Ovary (tissue), 9 donors: ENCODE results near the gene RIMS1. TPM values are rescaled to one million over a fixed set of nuclear protein-coding genes. Genes with fewer than 3 reads are reported as not detected.

ENCODE experiments used
- DNase-seq, 5 donors: peaks; one replicate each; pipeline ENCODE4 v3.0.0-alpha.2; 2019 to 2020
- H3K27ac ChIP-seq, 2 donors: fragments of 200-600 bp; one replicate each; pipeline versions ENCODE4 v1.5.1 to v1.8.0; 2019 to 2022
- H3K27me3 ChIP-seq: fragments of 200-600 bp; one replicate; pipeline ENCODE4 v1.8.0; 2022
- H3K36me3 ChIP-seq: fragments of 200-600 bp; sonication (generic); one replicate; pipeline ENCODE4 v1.5.1; 2019
- H3K4me1 ChIP-seq: one replicate; pipeline ENCODE4 v1.8.1; 2013; ENCODE audit warnings: mild to moderate bottlenecking, moderate library complexity; ENCODE audit not compliant: insufficient read depth
- H3K4me3 ChIP-seq: fragments of 200-600 bp; sonication (generic); one replicate; pipeline ENCODE4 v1.5.1; 2017
- H3K9me3 ChIP-seq, 2 donors: fragments of 200-600 bp in 1 of 2; sonication (generic) in 1 of 2; one replicate each; pipeline versions ENCODE4 v1.5.1 to v1.8.1; 2013 to 2019; ENCODE audit warnings: mild to moderate bottlenecking in 1 of 2, moderate library complexity in 1 of 2
- CTCF ChIP-seq, 3 donors: fragments of 450-650 bp in 2 of 3; fragments of 200-600 bp in 1 of 3; IDR thresholded peaks; one replicate each; pipeline versions ENCODE4 v1.5.1 to v1.8.0; 2016 to 2022; ENCODE audit warnings: antibody characterized with exemption in 3 of 3, mild to moderate bottlenecking in 1 of 3
- EP300 ChIP-seq: sonication (generic); formaldehyde crosslinking; IDR thresholded peaks from one replicate; pipeline ENCODE4 v1.6.1; 2017; ENCODE audit warnings: antibody characterized with exemption
- POLR2A ChIP-seq: fragments of 450-650 bp; IDR thresholded peaks from one replicate; pipeline ENCODE4 v1.6.1; 2017; ENCODE audit warnings: antibody characterized with exemption, mild to moderate bottlenecking, moderate library complexity
- WGBS, 3 donors: extraction: QIAGEN DNeasy Blood & Tissue Kit in 1 of 3; methylation state at CpG; one replicate each; pipeline versions ENCODE4 v1.1.5 to v1.1.7; 2013 to 2017; 5-methylcytosine and 5-hydroxymethylcytosine counted together
- intact Hi-C, 4 donors: fragments of 100-400 bp; cut with DNase I; formaldehyde crosslinking; loops; one replicate each; pipeline versions ENCODE4 v1.11.0 to v1.15.1; 2022 to 2023
- polyA plus RNA-seq, 2 donors: library from polyadenylated mRNA; stranded (reverse); fragments of 200-250 nt in 1 of 2; fragments of 350-450 nt in 1 of 2; fragmentation: Illumina TruSeq in 1 of 2; extraction: RNeasy Lipid Tissue Mini Kit (QIAGEN cat#74804) in 1 of 2; gene quantifications; one replicate each; pipeline ENCODE4 v1.2.3, GENCODE V29; 2013 to 2014
- total RNA-seq, 7 donors: library from RNA; depleted of rRNA in 2 of 7; stranded (reverse); fragments of >200 nt in 2 of 7; fragmentation: NEBNext Ultra II Directional in 3 of 7; extraction: Animal tissue kit (Norgen Biotek cat#: 25700) in 3 of 7; gene quantifications; one replicate each; pipeline versions ENCODE4 v1.1.0 to v1.2.4, GENCODE V29; 2016 to 2023
- donor health status: DM: no; HTN: no; CAD: no; lungs with moderate emphysema.
- donor health status: DM: no; HTN: no; CAD: no.
- donor health status: Bipolar disorder and iron deficiency.
- donor health status: DM: yes; HTN: yes; CAD: no.
- donor health status: DM: no; HTN: no; CAD: no.
- donor health status: DM: yes; HTN: yes; CAD: no.

The RIMS1 gene
- total and polyA plus RNA-seq, 9 donors: 0.20 to 1.3 (median 0.33) TPM; not detected in 1

- Histone ChIP-seq H3K27me3 (no peaks in the 10 kb centered on the region), H3K4me1 (no peaks in the 10 kb centered on the region), H3K9me3 (no peaks in the 10 kb centered on the region), H3K36me3 (no peaks in the 10 kb centered on the region), H3K27ac (no peak overlapping the region), H3K4me3 (no peak overlapping the region)
- 92 to 94% (median 93%) methylated on average over 8 of the region's 8 CpGs for WGBS, 3 donors
- no peak for TF ChIP-seq CTCF (IDR thresholded peaks at IDR 0.05)
- TF ChIP-seq EP300: no peak
- TF ChIP-seq POLR2A: no peak
- no peak for DNase-seq
- intact Hi-C loops: no loop called here
Observed at GRCh38 chr6:72386324-72386723, 500.0 kb downstream of the RIMS1 start.

GRCh38 chr6:72389698-72390097, 503.3 kb downstream of the RIMS1 start:
- Histone ChIP-seq H3K27ac (no peak overlapping the region), H3K4me3 (no peak overlapping the region), H3K36me3 (no peaks in the 10 kb centered on the region), H3K9me3 (no peaks in the 10 kb centered on the region), H3K4me1 (no peaks in the 10 kb centered on the region), H3K27me3 (no peaks in the 10 kb centered on the region)
- intact Hi-C loops: no loop called here
- TF ChIP-seq POLR2A: no peak
- TF ChIP-seq CTCF (IDR thresholded peaks at IDR 0.05): no peak
- no peak for TF ChIP-seq EP300
- DNase-seq: no peak
- WGBS, 3 donors: 96 to 98% (median 97%) methylated on average over 1 of the region's 1 CpG

GRCh38 chr6:72390548-72390947, 504.2 kb downstream of the RIMS1 start:
- WGBS, 3 donors: 85 to 91% (median 90%) methylated on average over 4 of the region's 4 CpGs
- TF ChIP-seq CTCF (IDR thresholded peaks at IDR 0.05): no peak
- no peak for TF ChIP-seq EP300
- TF ChIP-seq POLR2A: no peak
- intact Hi-C loops: no loop called here
- no peak for DNase-seq
- no peaks in the 10 kb centered on the region for H3K36me3 ChIP-seq
- no peak overlapping the region for H3K27ac ChIP-seq
- H3K27me3 ChIP-seq: no peaks in the 10 kb centered on the region
- H3K9me3 ChIP-seq: no peaks in the 10 kb centered on the region
- no peak overlapping the region for H3K4me3 ChIP-seq
- H3K4me1 ChIP-seq: no peaks in the 10 kb centered on the region

- Histone ChIP-seq H3K36me3 (no peaks in the 10 kb centered on the region), H3K4me3 (no peak overlapping the region), H3K27me3 (no peaks in the 10 kb centered on the region), H3K4me1 (no peaks in the 10 kb centered on the region), H3K27ac (no peak overlapping the region), H3K9me3 (no peaks in the 10 kb centered on the region)
- TF ChIP-seq CTCF (IDR thresholded peaks at IDR 0.05): no peak
- no peak for TF ChIP-seq POLR2A
- TF ChIP-seq EP300: no peak
- DNase-seq: no peak
- intact Hi-C loops: no loop called here
Observed at GRCh38 chr6:72401865-72402264, 515.5 kb downstream of the RIMS1 start.

- no peak for DNase-seq
- 59 to 62% (median 61%) methylated on average over 2 of the region's 2 CpGs for WGBS, 3 donors
- H3K27ac ChIP-seq: no peak overlapping the region
- H3K4me1 ChIP-seq: no peaks in the 10 kb centered on the region
- intact Hi-C loops: no loop called here
- no peaks in the 10 kb centered on the region for H3K9me3 ChIP-seq
- no peak overlapping the region for H3K4me3 ChIP-seq
- H3K36me3 ChIP-seq: no peaks in the 10 kb centered on the region
- TF ChIP-seq EP300 (no peak), CTCF (IDR thresholded peaks at IDR 0.05) (no peak), POLR2A (no peak)
- H3K27me3 ChIP-seq: no peaks in the 10 kb centered on the region
Observed at GRCh38 chr6:72403413-72403812, 517.1 kb downstream of the RIMS1 start.
